ENCODE measurements around the gene LRRC75A. TPM values are rescaled to one million over a fixed set of nuclear protein-coding genes. Genes with fewer than 3 reads are reported as not detected.

Gene LRRC75A
- total and polyA plus RNA-seq, 2 of the 8 experiments (the other 6 are each of a cell fraction or from before 2014, with no cell fraction given) = 9.7 to 9.9 TPM

- no peak for TF ChIP-seq CHD1 (IDR thresholded peaks at IDR 0.05; ENCODE audit: low read depth, low read length)
- no peak for TF ChIP-seq KDM1A (IDR thresholded peaks at IDR 0.05; ENCODE audit: borderline replicate concordance, low read length)
- no peak for TF ChIP-seq SRF (IDR thresholded peaks at IDR 0.05; ENCODE audit: low read depth, low read length)
Observed at GRCh38 chr17:16455997-16456741, 35.8 kb downstream of the LRRC75A start (continued).

Data from H1 (cell line).